Measurements from ENCODE around the gene HTR1B.

Gene HTR1B

GRCh38 chr6:77463308-77463860 is at the start of gene HTR1B:
Gene HTR1B, minus strand, starts transcription at chr6:77463491. Its CDS starts 88 bp downstream, at chr6:77463403.
- TF ChIP-seq CTCF (IDR thresholded peaks at IDR 0.05; ENCODE audit: insufficient read depth, low read depth, low read length, missing control alignments) = no peak
- no peak within 1 kb of the TSS for H3K4me3 ChIP-seq (ENCODE audit: low read depth, low read length)
- no peak for DNase-seq (ENCODE audit: low read depth)

- no peak for TF ChIP-seq CTCF (IDR thresholded peaks at IDR 0.05; ENCODE audit: insufficient read depth, low read depth, low read length, missing control alignments)
- no peak for DNase-seq (ENCODE audit: low read depth)
- no peak overlapping the region for H3K4me3 ChIP-seq (ENCODE audit: low read depth, low read length)
Observed at GRCh38 chr6:77512554-77512953, 49.3 kb upstream of the HTR1B start.

GRCh38 chr6:77511860-77512259 is 48.6 kb upstream of the HTR1B start:
- DNase-seq (ENCODE audit: low read depth) = no peak
- TF ChIP-seq CTCF (IDR thresholded peaks at IDR 0.05; ENCODE audit: insufficient read depth, low read depth, low read length, missing control alignments) = no peak
- no peak overlapping the region for H3K4me3 ChIP-seq (ENCODE audit: low read depth, low read length)

- no peak overlapping the region for H3K4me3 ChIP-seq (ENCODE audit: low read depth, low read length)
- no peak for TF ChIP-seq CTCF (IDR thresholded peaks at IDR 0.05; ENCODE audit: insufficient read depth, low read depth, low read length, missing control alignments)
- DNase-seq (ENCODE audit: low read depth) = no peak
Observed at GRCh38 chr6:77502981-77503380, 39.7 kb upstream of the HTR1B start.

GRCh38 chr6:77492530-77492929 is 29.2 kb upstream of the HTR1B start:
- no peak for TF ChIP-seq CTCF (IDR thresholded peaks at IDR 0.05; ENCODE audit: insufficient read depth, low read depth, low read length, missing control alignments)
- H3K4me3 ChIP-seq (ENCODE audit: low read depth, low read length) = no peak overlapping the region
- no peak for DNase-seq (ENCODE audit: low read depth)

- no peak for DNase-seq (ENCODE audit: low read depth)
- TF ChIP-seq CTCF (IDR thresholded peaks at IDR 0.05; ENCODE audit: insufficient read depth, low read depth, low read length, missing control alignments) = no peak
- no peak overlapping the region for H3K4me3 ChIP-seq (ENCODE audit: low read depth, low read length)
Observed at GRCh38 chr6:77487808-77488425, 24.6 kb upstream of the HTR1B start.

- H3K4me3 ChIP-seq (ENCODE audit: low read depth, low read length) = no peak overlapping the region
- TF ChIP-seq CTCF (IDR thresholded peaks at IDR 0.05; ENCODE audit: insufficient read depth, low read depth, low read length, missing control alignments) = no peak
- no peak for DNase-seq (ENCODE audit: low read depth)
Observed at GRCh38 chr6:77482981-77483380, 19.7 kb upstream of the HTR1B start.
